IgD-negative memory B cell (primary cell): ENCODE data around the gene TTC3. TPM values are rescaled to one million over a fixed set of nuclear protein-coding genes. Genes with fewer than 3 reads are reported as not detected.
"Not testable (repeated sequence)": the region's sequence is repeated elsewhere in the genome, so short reads cannot be mapped to it uniquely, and the experiment has no call there.

ENCODE experiments used
- H3K27ac Mint-ChIP-seq, 3 donors: one replicate each; pipeline ENCODE4 v1.8.0; 2020 to 2022; ENCODE audit warnings: mild to moderate bottlenecking in 3 of 3, mixed read lengths in 3 of 3, moderate library complexity in 1 of 3
- H3K27me3 Mint-ChIP-seq: one replicate; pipeline ENCODE4 v1.8.0; 2021; ENCODE audit warnings: mixed read lengths
- H3K36me3 Mint-ChIP-seq: one replicate; pipeline ENCODE4 v1.8.0; 2020; ENCODE audit warnings: mild to moderate bottlenecking, mixed read lengths
- H3K4me1 Mint-ChIP-seq, 3 donors: one replicate each; pipeline ENCODE4 v1.8.0; 2020 to 2022; ENCODE audit warnings: mixed read lengths in 3 of 3, mild to moderate bottlenecking in 1 of 3
- H3K4me3 Mint-ChIP-seq, 4 donors: one replicate each; pipeline ENCODE4 v1.8.0; 2020 to 2022; ENCODE audit warnings: mild to moderate bottlenecking in 4 of 4, mixed read lengths in 4 of 4, moderate library complexity in 3 of 4
- H3K9me3 Mint-ChIP-seq, 3 donors: one replicate each; pipeline ENCODE4 v1.8.0; 2020 to 2021; ENCODE audit warnings: mixed read lengths in 3 of 3, mild to moderate bottlenecking in 1 of 3
- polyA plus RNA-seq: library from polyadenylated mRNA; unstranded; fragments of 300-500 nt; fragmentation: Illumina TruSeq; gene quantifications from one replicate; pipeline ENCODE4 v1.2.3, GENCODE V29; 2021

The TTC3 gene
- polyA plus RNA-seq, 1 donor from 2014 or later: 82.7 TPM

DNA sequence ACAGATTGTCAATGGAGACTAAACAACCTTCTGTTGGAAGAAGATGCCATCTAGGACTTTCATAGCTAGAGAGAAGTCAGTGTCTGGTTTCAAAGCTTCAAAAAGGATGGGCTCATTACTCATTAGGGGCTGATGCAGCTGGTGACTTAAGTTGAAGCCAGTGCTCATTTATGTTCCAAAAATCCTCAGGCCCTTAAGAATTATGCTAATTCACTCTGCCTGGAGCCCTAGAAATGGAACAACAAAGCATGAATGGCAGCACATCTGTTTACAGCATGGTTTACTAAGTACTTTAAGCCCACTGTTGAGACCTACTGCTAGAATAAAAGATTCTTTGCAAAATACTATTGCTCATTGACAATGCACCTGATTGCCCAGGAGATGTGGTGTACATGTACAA is 63.7 kb downstream of the TTC3 start:
- peaks cover 0 to 5% (median 0%) of the 10 kb centered on the region in 3 donors for H3K9me3 Mint-ChIP-seq
- H3K36me3 Mint-ChIP-seq: peaks cover 16% of the 10 kb centered on the region
- H3K27ac Mint-ChIP-seq: peak overlapping the region in 1 of 3 donors; percentile 50
- H3K4me1 Mint-ChIP-seq: no peaks in the 10 kb centered on the region
- H3K4me3 Mint-ChIP-seq: no peak overlapping the region
- H3K27me3 Mint-ChIP-seq: no peaks in the 10 kb centered on the region

DNA sequence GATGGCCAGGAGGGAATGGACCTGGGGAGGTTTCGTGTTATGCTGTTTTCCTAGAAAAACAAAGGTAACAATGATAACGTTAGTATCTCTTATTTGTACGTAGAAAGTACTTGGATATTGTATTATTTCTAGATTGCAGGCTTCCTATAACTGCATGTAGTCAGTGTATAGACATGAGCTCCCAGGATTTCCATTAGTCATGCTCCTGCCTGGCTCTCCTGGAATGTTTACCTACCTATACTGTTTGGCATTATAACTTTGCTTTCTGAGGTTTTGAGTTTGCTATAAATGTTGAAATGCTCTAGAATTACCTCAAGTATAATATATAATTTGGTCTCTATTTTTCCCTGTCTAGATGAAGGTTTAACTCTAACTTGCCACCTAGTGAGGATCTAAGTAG is 66.1 kb downstream of the TTC3 start:
- Mint-ChIP-seq H3K4me3 (no peak overlapping the region), H3K36me3 (peaks cover 21% of the 10 kb centered on the region), H3K4me1 (no peaks in the 10 kb centered on the region), H3K27me3 (no peaks in the 10 kb centered on the region), H3K9me3 (peaks cover 0 to 5% (median 0%) of the 10 kb centered on the region in 3 donors), H3K27ac (no peak overlapping the region)

DNA sequence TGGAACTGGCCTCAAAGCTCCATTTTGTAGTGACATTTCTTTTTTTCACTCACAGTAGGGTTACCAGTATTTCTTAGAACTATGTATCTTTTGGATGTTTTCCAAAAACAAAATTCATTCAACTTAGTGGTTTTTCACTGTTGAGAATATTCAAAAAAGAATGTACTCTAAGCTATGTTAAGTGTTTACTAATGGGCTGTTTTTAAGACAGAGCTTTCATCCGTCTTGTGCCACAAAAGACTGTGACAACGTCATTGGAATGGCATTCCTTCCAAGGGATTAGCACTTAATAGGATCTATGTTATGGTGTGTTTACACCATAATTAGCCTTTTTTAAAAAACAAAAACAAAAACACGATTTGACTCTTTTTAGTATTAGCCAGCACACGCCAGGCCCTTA is 66.8 kb downstream of the TTC3 start:
- H3K27ac Mint-ChIP-seq: no peak overlapping the region
- peaks cover 0 to 5% (median 0%) of the 10 kb centered on the region in 3 donors for H3K9me3 Mint-ChIP-seq
- H3K27me3 Mint-ChIP-seq: no peaks in the 10 kb centered on the region
- no peak overlapping the region for H3K4me3 Mint-ChIP-seq
- no peaks in the 10 kb centered on the region for H3K4me1 Mint-ChIP-seq
- H3K36me3 Mint-ChIP-seq: peaks cover 21% of the 10 kb centered on the region

- H3K36me3 Mint-ChIP-seq, H3K9me3 Mint-ChIP-seq, H3K4me1 Mint-ChIP-seq, H3K27me3 Mint-ChIP-seq, H3K4me3 Mint-ChIP-seq, H3K27ac Mint-ChIP-seq: not testable (repeated sequence)
These were observed 70.3 kb downstream of the TTC3 start for GRCh38 chr21:37143392-37143791.

DNA sequence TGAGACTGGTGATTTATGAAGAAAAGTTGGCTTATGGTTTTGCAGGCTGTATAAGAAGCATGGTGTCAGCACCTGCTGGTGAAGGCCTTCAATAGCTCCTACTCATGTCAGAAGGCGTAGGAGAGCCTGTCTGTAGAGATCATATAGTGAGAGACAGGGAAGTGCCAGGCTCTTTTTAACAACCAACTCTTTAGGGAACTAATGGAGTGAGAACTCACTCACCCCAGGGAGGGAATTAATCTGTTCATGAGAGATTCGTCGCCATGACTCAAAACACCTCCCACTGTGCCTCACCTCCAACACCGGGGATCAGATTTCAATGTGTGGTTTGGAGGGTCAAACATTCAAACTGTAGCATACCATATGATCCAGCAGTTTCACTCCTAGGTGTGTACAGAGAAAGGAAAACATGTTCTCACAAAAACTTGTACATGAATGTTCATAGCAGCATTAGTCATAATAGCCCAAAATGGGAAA is 72.6 kb downstream of the TTC3 start:
- Mint-ChIP-seq H3K36me3 (peaks cover 11% of the 10 kb centered on the region), H3K27me3 (no peaks in the 10 kb centered on the region), H3K4me3 (no peak overlapping the region), H3K4me1 (peaks cover 0 to 2% (median 0%) of the 10 kb centered on the region in 3 donors), H3K9me3 (no peaks in the 10 kb centered on the region), H3K27ac (peak overlapping the region in 2 of 3 donors; percentile 16 to 31)

DNA sequence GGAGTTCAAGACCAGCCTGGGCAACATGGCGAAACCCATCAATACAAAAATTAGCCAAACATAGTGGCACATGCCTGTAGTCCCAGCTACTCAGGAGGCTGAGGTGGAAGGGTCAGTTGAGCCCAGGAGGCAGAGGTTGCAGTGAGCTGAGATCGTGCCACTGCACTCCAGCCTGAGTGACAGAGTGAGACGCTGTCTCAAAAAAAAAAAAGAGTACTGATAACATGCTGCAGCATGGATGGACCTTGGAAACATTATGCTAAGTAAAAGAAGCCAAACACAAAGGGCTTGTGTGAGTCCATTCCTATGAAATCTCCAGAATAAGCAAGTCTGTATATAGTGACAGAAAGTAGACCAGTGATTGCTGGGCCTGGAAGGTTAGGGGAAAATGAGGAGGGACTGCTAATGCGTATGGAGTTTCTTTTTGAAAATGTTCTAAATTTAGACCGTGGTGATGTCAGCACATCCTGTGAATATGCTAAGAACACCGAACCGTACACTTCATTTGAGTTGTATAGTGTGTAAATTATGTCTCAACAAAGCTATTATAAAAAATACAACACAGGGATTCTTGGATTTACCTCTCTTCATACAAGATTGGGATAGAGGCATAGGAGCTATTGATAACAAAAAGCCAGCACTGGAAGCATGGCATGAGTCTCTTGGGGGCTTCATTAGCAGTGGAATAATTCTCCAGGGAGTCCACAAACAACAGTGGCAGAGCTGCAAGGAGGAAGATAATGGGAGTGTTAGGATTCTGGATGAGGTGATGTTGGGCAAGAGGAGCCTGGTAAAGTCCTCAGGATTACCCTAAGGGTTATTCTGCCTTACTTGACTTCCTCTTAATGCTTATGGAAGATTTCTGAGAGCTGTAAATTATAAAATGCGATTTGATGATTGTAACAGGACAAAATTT is 73.5 kb downstream of the TTC3 start:
- no peak overlapping the region for H3K27ac Mint-ChIP-seq
- H3K36me3 Mint-ChIP-seq: peaks cover 11% of the 10 kb centered on the region

DNA sequence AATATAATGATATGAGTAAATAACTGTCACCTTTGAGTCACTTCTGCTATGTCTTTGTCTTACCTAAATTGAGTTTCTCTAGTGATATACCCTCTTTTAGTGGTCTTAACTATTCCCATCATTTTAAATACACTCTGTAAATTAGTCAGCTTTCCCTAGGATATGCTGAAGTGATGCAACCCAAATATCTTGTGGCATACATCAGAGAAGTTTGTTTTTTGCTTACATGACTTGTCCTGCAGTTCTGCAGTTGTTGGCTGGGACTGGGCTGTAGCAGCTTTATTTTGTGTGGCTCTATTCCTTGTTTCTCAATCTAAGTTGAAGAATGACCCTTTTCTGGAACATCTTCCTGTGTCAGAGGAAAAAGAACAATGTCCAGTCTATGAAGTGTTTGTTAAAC is 76.4 kb downstream of the TTC3 start:
- Mint-ChIP-seq H3K27me3 (no peaks in the 10 kb centered on the region), H3K36me3 (peaks cover 8% of the 10 kb centered on the region), H3K27ac (no peak overlapping the region), H3K9me3 (no peaks in the 10 kb centered on the region), H3K4me3 (no peak overlapping the region), H3K4me1 (peaks cover 0 to 2% (median 0%) of the 10 kb centered on the region in 3 donors)

More for the DNA sequence above, 73.5 kb downstream of the TTC3 start:
- no peaks in the 10 kb centered on the region for H3K9me3 Mint-ChIP-seq
- H3K4me3 Mint-ChIP-seq: no peak overlapping the region
- H3K27me3 Mint-ChIP-seq: no peaks in the 10 kb centered on the region
- H3K4me1 Mint-ChIP-seq: peaks cover 0 to 2% (median 0%) of the 10 kb centered on the region in 3 donors

GRCh38 chr21:37153196-37153934 is 80.3 kb downstream of the TTC3 start:
- Mint-ChIP-seq H3K9me3 (no peaks in the 10 kb centered on the region), H3K27me3 (no peaks in the 10 kb centered on the region), H3K27ac (no peak overlapping the region)

GRCh38 chr21:37153935-37154350 is 80.9 kb downstream of the TTC3 start:
- Mint-ChIP-seq H3K36me3 (peaks cover 8% of the 10 kb centered on the region), H3K27me3 (no peaks in the 10 kb centered on the region), H3K4me3 (no peak overlapping the region), H3K9me3 (no peaks in the 10 kb centered on the region), H3K27ac (no peak overlapping the region), H3K4me1 (no peaks in the 10 kb centered on the region)

More at GRCh38 chr21:37153196-37153934, 80.3 kb downstream of the TTC3 start:
- H3K36me3 Mint-ChIP-seq: peaks cover 8% of the 10 kb centered on the region
- no peaks in the 10 kb centered on the region for H3K4me1 Mint-ChIP-seq
- H3K4me3 Mint-ChIP-seq: no peak overlapping the region

- no peak overlapping the region for H3K4me3 Mint-ChIP-seq
- H3K4me1 Mint-ChIP-seq: peaks cover 0 to 3% (median 0%) of the 10 kb centered on the region in 3 donors
- no peaks in the 10 kb centered on the region for H3K27me3 Mint-ChIP-seq
- no peak overlapping the region for H3K27ac Mint-ChIP-seq
- peaks cover 8% of the 10 kb centered on the region for H3K36me3 Mint-ChIP-seq
- no peaks in the 10 kb centered on the region for H3K9me3 Mint-ChIP-seq
These were observed 82.1 kb downstream of the TTC3 start for GRCh38 chr21:37155186-37155585.

DNA sequence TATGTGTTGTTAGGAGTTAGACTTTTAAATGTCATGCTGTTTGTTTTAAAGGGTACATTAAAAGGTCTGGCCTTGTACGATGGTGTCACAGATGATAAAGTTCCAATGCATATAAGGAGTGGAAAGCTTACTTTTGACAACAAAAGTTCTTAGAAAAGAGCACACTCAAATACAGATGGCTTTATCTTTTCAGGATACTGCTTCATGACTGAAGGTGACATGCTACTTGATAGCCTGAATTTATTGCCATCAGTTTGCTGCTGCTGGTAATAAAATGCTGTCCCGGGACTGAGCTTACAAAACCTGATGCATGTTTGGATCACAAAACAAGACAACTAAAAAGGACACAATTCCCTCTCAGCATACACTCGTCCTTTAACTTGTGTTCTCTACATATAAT is 84.9 kb downstream of the TTC3 start:
- Mint-ChIP-seq H3K4me3 (no peak overlapping the region), H3K36me3 (peaks cover 8% of the 10 kb centered on the region), H3K4me1 (peaks cover 0 to 3% (median 0%) of the 10 kb centered on the region in 3 donors), H3K9me3 (no peaks in the 10 kb centered on the region), H3K27me3 (no peaks in the 10 kb centered on the region), H3K27ac (no peak overlapping the region)

DNA sequence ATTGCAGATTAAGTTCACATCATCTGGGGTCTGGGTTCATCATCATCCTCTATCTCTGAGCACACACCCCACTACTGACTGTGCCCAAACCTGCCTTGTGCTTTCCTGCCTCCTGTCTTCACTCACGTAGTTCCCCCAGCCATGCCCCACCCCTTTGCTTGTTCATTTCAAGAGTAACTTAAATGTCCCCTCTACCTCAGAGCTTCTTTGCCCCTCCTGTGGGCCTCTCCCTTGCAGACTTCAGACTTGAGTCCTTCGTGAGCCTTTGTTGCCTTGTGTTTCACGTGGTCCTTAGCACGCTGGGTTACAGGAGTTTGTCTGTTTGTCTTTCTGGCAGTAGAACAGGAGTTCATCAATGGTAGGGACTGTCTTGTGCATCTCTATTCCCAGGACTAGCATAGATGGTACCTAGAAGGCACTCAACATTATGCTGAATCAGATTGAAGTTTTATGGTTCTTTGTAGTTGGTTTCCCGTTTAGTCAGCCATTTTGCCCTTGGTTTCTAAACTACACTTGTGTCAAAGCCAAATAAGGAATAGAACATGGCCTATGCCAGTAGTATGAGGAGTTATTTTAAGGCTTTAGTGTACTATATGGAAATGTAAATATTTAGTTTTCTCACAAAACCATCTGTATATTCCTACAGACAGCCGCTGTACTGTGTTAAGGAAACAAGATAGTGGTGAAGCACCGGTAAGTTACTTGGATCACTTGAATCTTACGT is 86.2 kb downstream of the TTC3 start:
- H3K9me3 Mint-ChIP-seq: no peaks in the 10 kb centered on the region
- H3K36me3 Mint-ChIP-seq: peaks cover 4% of the 10 kb centered on the region
- peak overlapping the region in 1 of 3 donors; percentile 54 for H3K27ac Mint-ChIP-seq
- peaks cover 0 to 3% (median 0%) of the 10 kb centered on the region in 3 donors for H3K4me1 Mint-ChIP-seq
- H3K27me3 Mint-ChIP-seq: no peaks in the 10 kb centered on the region
- H3K4me3 Mint-ChIP-seq: no peak overlapping the region

GRCh38 chr21:37159949-37160348 is 86.9 kb downstream of the TTC3 start:
- Mint-ChIP-seq H3K9me3 (no peaks in the 10 kb centered on the region), H3K36me3 (peaks cover 4% of the 10 kb centered on the region), H3K27ac (no peak overlapping the region), H3K27me3 (no peaks in the 10 kb centered on the region), H3K4me3 (no peak overlapping the region), H3K4me1 (peaks cover 0 to 3% (median 0%) of the 10 kb centered on the region in 3 donors)

DNA sequence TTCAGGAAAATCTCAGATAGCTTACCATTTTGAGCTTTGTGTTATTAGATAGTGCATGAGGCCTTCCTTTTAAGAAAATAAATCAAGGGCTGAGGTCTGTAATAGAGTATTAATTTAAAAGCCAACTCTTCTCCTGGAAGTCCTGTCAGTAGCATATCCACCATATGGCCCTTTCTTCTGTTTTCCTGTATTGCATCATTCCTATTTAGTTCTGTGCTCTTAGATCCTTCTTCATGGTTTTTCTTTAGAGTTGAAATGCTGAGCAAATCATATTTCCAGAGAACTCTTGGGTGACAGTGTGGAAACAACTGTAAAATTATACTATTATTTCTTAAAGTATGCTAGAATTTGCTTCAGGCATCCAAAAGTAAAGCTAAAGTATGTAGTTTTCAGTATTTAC is 91.7 kb downstream of the TTC3 start:
- H3K27ac Mint-ChIP-seq: no peak overlapping the region
- peaks cover 7% of the 10 kb centered on the region for H3K36me3 Mint-ChIP-seq
- no peaks in the 10 kb centered on the region for H3K27me3 Mint-ChIP-seq
- no peak overlapping the region for H3K4me3 Mint-ChIP-seq
- no peaks in the 10 kb centered on the region for H3K9me3 Mint-ChIP-seq
- H3K4me1 Mint-ChIP-seq: no peaks in the 10 kb centered on the region

GRCh38 chr21:37165586-37165985 is 92.5 kb downstream of the TTC3 start:
- no peaks in the 10 kb centered on the region for H3K4me1 Mint-ChIP-seq
- H3K4me3 Mint-ChIP-seq: no peak overlapping the region
- H3K36me3 Mint-ChIP-seq: peaks cover 7% of the 10 kb centered on the region
- no peaks in the 10 kb centered on the region for H3K9me3 Mint-ChIP-seq
- H3K27ac Mint-ChIP-seq: no peak overlapping the region
- H3K27me3 Mint-ChIP-seq: no peaks in the 10 kb centered on the region
